ENCODE measurements around the gene MKNK2. TPM values are rescaled to one million over a fixed set of nuclear protein-coding genes. Genes with fewer than 3 reads are reported as not detected.
"Not testable (repeated sequence)": the region's sequence is repeated elsewhere in the genome, so short reads cannot be mapped to it uniquely, and the experiment has no call there.

Gene MKNK2
- total RNA-seq, 1 donor from 2014 or later: 1,134 TPM

DNA sequence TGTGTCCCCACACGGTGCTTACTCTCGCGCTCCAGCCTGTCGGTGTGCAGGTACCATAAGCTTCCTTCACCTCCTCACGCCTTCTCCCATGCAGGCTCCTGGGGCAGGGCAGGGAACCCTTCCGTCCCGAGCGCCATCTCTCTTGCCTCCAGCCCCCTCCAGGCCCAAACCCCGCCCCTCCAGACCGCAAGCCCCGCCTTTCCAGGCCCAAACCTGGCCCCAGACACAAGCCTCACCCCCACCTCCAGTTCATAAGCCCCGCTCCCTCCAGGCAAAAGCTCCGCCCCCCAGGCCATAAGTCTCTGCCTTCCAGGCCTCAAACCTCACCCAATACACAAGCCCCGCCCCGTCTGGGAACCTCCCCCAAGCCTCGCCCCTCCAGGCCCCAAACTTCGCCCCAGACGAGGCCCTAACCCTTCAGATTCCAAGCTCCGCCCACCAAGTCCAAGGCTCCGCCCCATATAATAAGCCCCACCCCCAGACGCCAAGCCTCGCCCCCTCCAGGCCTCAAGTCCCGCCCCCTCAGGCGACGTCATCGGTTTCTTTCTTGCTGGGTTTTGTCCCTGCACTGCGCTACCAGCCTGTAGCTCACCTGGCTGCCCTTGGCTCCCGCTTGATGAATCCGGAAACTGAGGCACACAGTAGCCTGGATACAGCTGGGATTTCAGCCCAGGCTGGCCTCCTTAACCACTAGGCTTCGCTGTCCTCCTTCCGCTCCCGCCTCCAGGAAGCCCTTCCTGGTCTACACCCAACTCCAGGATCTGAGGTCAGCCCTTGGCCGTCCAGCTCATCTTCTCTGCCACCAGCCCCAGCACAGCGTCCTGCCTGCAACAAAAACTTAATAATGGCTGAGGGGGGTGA, 16.1 kb downstream of the MKNK2 start:
- peak; percentile 69 for ATAC-seq (ENCODE audit: low read depth)
- intact Hi-C loops (cut with micrococcal nuclease): no loop called here
- H3K27me3 Mint-ChIP-seq: no peaks in the 10 kb centered on the region
- POLR2A ChIA-PET: interaction anchor here (0.5 to 59.1 kb wide), 9 partner anchors 10 to 137 kb away, joined by 3 to 2723 read pairs (median 5); partner anchors contain the start of genes IZUMO4, MKNK2 and MOB3A
- DNase-seq: peak; percentile 61
- H3K4me3 Mint-ChIP-seq: no peak overlapping the region
- peaks cover 3% of the 10 kb centered on the region for H3K9me3 Mint-ChIP-seq
- TF ChIP-seq, protein P1, sequence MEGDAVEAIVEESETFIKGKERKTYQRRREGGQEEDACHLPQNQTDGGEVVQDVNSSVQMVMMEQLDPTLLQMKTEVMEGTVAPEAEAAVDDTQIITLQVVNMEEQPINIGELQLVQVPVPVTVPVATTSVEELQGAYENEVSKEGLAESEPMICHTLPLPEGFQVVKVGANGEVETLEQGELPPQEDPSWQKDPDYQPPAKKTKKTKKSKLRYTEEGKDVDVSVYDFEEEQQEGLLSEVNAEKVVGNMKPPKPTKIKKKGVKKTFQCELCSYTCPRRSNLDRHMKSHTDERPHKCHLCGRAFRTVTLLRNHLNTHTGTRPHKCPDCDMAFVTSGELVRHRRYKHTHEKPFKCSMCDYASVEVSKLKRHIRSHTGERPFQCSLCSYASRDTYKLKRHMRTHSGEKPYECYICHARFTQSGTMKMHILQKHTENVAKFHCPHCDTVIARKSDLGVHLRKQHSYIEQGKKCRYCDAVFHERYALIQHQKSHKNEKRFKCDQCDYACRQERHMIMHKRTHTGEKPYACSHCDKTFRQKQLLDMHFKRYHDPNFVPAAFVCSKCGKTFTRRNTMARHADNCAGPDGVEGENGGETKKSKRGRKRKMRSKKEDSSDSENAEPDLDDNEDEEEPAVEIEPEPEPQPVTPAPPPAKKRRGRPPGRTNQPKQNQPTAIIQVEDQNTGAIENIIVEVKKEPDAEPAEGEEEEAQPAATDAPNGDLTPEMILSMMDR (IDR thresholded peaks at IDR 0.05): no peak
- peaks cover 17% of the 10 kb centered on the region for H3K36me3 Mint-ChIP-seq (ENCODE audit: low read depth)
- peaks cover 40% of the 10 kb centered on the region for H3K4me1 Mint-ChIP-seq
- CTCF ChIA-PET: interaction anchor here (1.0 kb wide), 1 partner anchor 16 kb away, joined by 5 read pairs; no protein-coding TSS in a partner anchor
- no peak overlapping the region for H3K27ac Mint-ChIP-seq

DNA sequence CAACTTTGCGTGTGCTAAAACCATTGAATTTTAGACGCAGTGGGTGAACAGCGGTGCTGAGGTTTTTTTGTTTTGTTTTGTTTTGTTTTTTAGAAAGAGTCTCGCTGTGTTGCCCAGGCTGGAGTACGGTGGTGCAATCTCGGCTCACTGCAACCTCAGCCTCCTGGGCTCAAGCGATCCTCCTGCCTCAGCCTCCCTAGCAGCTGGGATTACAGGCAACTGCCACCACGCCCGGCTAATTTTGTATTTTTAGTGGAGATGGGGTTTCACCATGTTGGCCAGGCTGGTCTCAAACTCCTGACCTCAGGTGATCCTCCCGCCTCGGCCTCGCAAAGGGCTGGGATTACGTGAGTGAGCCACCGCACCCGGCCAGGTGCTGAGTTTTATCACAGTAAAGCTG, 16.8 kb downstream of the MKNK2 start:
- DNase-seq; intact Hi-C loops (cut with micrococcal nuclease); H3K27ac Mint-ChIP-seq; H3K4me3 Mint-ChIP-seq; CTCF ChIA-PET; ATAC-seq (ENCODE audit: low read depth); H3K27me3 Mint-ChIP-seq; H3K9me3 Mint-ChIP-seq: not testable (repeated sequence)
- peaks cover 14% of the 10 kb centered on the region for H3K36me3 Mint-ChIP-seq (ENCODE audit: low read depth)
- H3K4me1 Mint-ChIP-seq: peaks cover 37% of the 10 kb centered on the region
- POLR2A ChIA-PET: interaction anchor here (1.3 to 59.1 kb wide), 3 partner anchors 19 to 137 kb away, joined by 3 to 2723 read pairs (median 490); partner anchors contain the start of genes IZUMO4, MKNK2 and MOB3A

- no peak overlapping the region for H3K4me3 Mint-ChIP-seq
- peaks cover 3% of the 10 kb centered on the region for H3K9me3 Mint-ChIP-seq
- CTCF ChIA-PET: interaction anchor here (0.5 kb wide), 1 partner anchor 169 kb away, joined by 3 read pairs; no protein-coding TSS in a partner anchor
- ATAC-seq (ENCODE audit: low read depth) (no peak), DNase-seq (no peak)
- H3K27me3 Mint-ChIP-seq: no peaks in the 10 kb centered on the region
- intact Hi-C loops (cut with micrococcal nuclease): loop anchor here (2.0 kb wide), 1 partner anchor 15 kb away; no protein-coding TSS in a partner anchor
- no peak overlapping the region for H3K27ac Mint-ChIP-seq
- POLR2A ChIA-PET: interaction anchor here (1.3 to 59.1 kb wide), 3 partner anchors 20 to 136 kb away, joined by 3 to 2723 read pairs (median 490); partner anchors contain the start of genes IZUMO4, MKNK2 and MOB3A
- H3K36me3 Mint-ChIP-seq (ENCODE audit: low read depth): peaks cover 9% of the 10 kb centered on the region
- H3K4me1 Mint-ChIP-seq: peaks cover 33% of the 10 kb centered on the region
- TF ChIP-seq, protein P1 (IDR thresholded peaks at IDR 0.05): no peak
These were observed 17.3 kb downstream of the MKNK2 start for GRCh38 chr19:2033825-2034159.

GRCh38 chr19:2033115-2033824, 17.8 kb downstream of the MKNK2 start:
- no peak for DNase-seq
- intact Hi-C loops (cut with micrococcal nuclease): loop anchor here (2.0 kb wide), 1 partner anchor 14 kb away; no protein-coding TSS in a partner anchor
- peaks cover 33% of the 10 kb centered on the region for H3K4me1 Mint-ChIP-seq
- no peaks in the 10 kb centered on the region for H3K27me3 Mint-ChIP-seq
- H3K36me3 Mint-ChIP-seq (ENCODE audit: low read depth): peaks cover 7% of the 10 kb centered on the region
- TF ChIP-seq, protein P1 (IDR thresholded peaks at IDR 0.05): no peak
- no peak for ATAC-seq (ENCODE audit: low read depth)
- ChIA-PET POLR2A (interaction anchor here (1.3 to 59.1 kb wide), 4 partner anchors 8 to 136 kb away, joined by 3 to 2723 read pairs (median 258); partner anchors contain the start of genes IZUMO4, MKNK2 and MOB3A), CTCF (interaction anchor here (0.5 to 1.7 kb wide), 2 partner anchors 9 to 169 kb away, joined by 3 to 4 read pairs; no protein-coding TSS in a partner anchor)
- no peak overlapping the region for H3K27ac Mint-ChIP-seq
- no peak overlapping the region for H3K4me3 Mint-ChIP-seq
- peaks cover 3% of the 10 kb centered on the region for H3K9me3 Mint-ChIP-seq

GRCh38 chr19:2032296-2032941, 18.6 kb downstream of the MKNK2 start:
- no peak for DNase-seq
- TF ChIP-seq, protein P1 (IDR thresholded peaks at IDR 0.05): no peak
- Mint-ChIP-seq H3K4me1 (peaks cover 28% of the 10 kb centered on the region), H3K27me3 (no peaks in the 10 kb centered on the region), H3K27ac (peak overlapping the region; percentile 64), H3K4me3 (peak overlapping the region; percentile 46), H3K36me3 (ENCODE audit: low read depth) (peaks cover under 1% of the 10 kb centered on the region), H3K9me3 (peaks cover 3% of the 10 kb centered on the region)
- intact Hi-C loops (cut with micrococcal nuclease): loop anchor here (2.0 kb wide), 1 partner anchor 14 kb away; no protein-coding TSS in a partner anchor
- ChIA-PET POLR2A (interaction anchor here (0.5 to 59.1 kb wide), 7 partner anchors 9 to 763 kb away, joined by 3 to 2723 read pairs (median 4); partner anchors contain the start of genes CIRBP, IZUMO4, MKNK2 and MOB3A), CTCF (interaction anchor here (1.3 to 1.7 kb wide), 2 partner anchors 10 to 12 kb away, joined by 4 to 7 read pairs; no protein-coding TSS in a partner anchor)
- ATAC-seq (ENCODE audit: low read depth): peak; percentile 26

All from activated B cell treated with CpG ODN at 0.5 μM for 24 hours (primary cell).